ENCODE data around the gene ITGB3.

Gene ITGB3

GRCh38 chr17:47231866-47232265, 21.8 kb upstream of the ITGB3 start:
- TF ChIP-seq SUZ12 (IDR thresholded peaks at IDR 0.05; ENCODE audit: extremely low read depth, insufficient read depth, insufficient read length) (no peak), YY1 (IDR thresholded peaks at IDR 0.05; ENCODE audit: insufficient read depth, insufficient read length) (no peak), ZNF274 (IDR thresholded peaks at IDR 0.05; ENCODE audit: low read depth, low read length) (no peak)
- DNase-seq (ENCODE audit: low read depth, low spot score): no peak
- H3K4me3 ChIP-seq (ENCODE audit: insufficient read length, low read depth): no peak overlapping the region
- H3K9ac ChIP-seq (ENCODE audit: insufficient read length, low read depth): no peak overlapping the region
- H3K36me3 ChIP-seq (ENCODE audit: insufficient read depth, insufficient read length, low read length): no peaks in the 10 kb centered on the region
- H3K4me1 ChIP-seq (ENCODE audit: insufficient read depth, insufficient read length): no peaks in the 10 kb centered on the region
- peaks cover under 1% of the 10 kb centered on the region; the same call in 1 of the 2 replicates for H3K9me3 ChIP-seq (ENCODE audit: insufficient read depth, low read length)
- H3K27me3 ChIP-seq (ENCODE audit: insufficient read depth, insufficient read length): peaks cover 7% of the 10 kb centered on the region

- H3K27me3 ChIP-seq (ENCODE audit: insufficient read depth, insufficient read length): peaks cover 7% of the 10 kb centered on the region
- TF ChIP-seq ZNF274 (IDR thresholded peaks at IDR 0.05; ENCODE audit: low read depth, low read length) (no peak), SUZ12 (IDR thresholded peaks at IDR 0.05; ENCODE audit: extremely low read depth, insufficient read depth, insufficient read length) (no peak), YY1 (IDR thresholded peaks at IDR 0.05; ENCODE audit: insufficient read depth, insufficient read length) (no peak)
- H3K4me1 ChIP-seq (ENCODE audit: insufficient read depth, insufficient read length): no peaks in the 10 kb centered on the region
- no peak for DNase-seq (ENCODE audit: low read depth, low spot score)
- H3K9ac ChIP-seq (ENCODE audit: insufficient read length, low read depth): no peak overlapping the region
- no peaks in the 10 kb centered on the region for H3K36me3 ChIP-seq (ENCODE audit: insufficient read depth, insufficient read length, low read length)
- H3K4me3 ChIP-seq (ENCODE audit: insufficient read length, low read depth): no peak overlapping the region
- H3K9me3 ChIP-seq (ENCODE audit: insufficient read depth, low read length): peaks cover 7% of the 10 kb centered on the region; the same call in 1 of the 2 replicates
These were observed 21.2 kb upstream of the ITGB3 start for GRCh38 chr17:47232465-47232864.

DNA sequence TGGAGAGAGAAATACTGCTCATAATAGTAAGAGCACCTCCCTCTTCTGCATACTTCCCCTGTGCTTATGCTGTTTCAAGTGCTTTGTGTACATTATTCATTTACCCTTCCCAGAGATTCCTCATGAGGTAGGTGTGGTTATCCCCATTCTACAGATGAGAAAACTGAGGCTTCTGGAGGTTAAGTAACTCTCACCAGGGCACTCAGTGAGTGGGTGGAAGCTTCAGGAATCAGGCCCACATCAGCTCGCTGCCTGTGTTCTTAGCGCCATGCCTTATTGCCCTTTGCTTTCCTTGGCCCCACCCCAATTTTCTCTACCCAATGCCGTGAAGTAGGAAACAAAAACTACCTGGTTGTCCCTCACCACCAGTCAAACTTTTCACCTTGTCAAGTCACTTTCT, 18.1 kb upstream of the ITGB3 start:
- Histone ChIP-seq H3K9ac (ENCODE audit: insufficient read length, low read depth) (no peak overlapping the region), H3K27me3 (ENCODE audit: insufficient read depth, insufficient read length) (peaks cover 4% of the 10 kb centered on the region), H3K4me3 (ENCODE audit: insufficient read length, low read depth) (no peak overlapping the region), H3K4me1 (ENCODE audit: insufficient read depth, insufficient read length) (no peaks in the 10 kb centered on the region), H3K9me3 (ENCODE audit: insufficient read depth, low read length) (peaks cover 11% of the 10 kb centered on the region; the same call in 1 of the 2 replicates), H3K36me3 (ENCODE audit: insufficient read depth, insufficient read length, low read length) (no peaks in the 10 kb centered on the region)
- TF ChIP-seq YY1 (IDR thresholded peaks at IDR 0.05; ENCODE audit: insufficient read depth, insufficient read length): no peak
- no peak for TF ChIP-seq SUZ12 (IDR thresholded peaks at IDR 0.05; ENCODE audit: extremely low read depth, insufficient read depth, insufficient read length)
- TF ChIP-seq ZNF274 (IDR thresholded peaks at IDR 0.05; ENCODE audit: low read depth, low read length): no peak
- no peak for DNase-seq (ENCODE audit: low read depth, low spot score)

DNA sequence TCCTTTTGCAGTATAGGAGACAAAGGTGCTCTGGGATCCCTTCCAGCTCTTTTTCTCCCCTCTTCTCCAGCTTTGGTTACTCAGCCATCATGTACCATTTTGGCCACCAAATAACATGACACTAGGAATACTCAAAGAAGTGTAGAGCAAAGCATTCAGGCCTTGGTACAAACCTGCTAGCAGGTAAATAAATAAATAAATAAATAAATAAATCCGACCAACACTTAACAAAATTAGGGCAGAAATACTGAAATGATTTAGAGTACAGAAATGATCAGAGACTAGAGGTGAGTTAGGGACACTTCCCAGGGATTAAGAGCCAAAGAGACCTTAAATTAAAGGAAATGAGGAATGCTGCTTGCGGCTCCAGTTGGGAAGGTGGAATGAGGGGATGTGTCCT, 17.7 kb upstream of the ITGB3 start:
- Histone ChIP-seq H3K4me1 (ENCODE audit: insufficient read depth, insufficient read length) (no peaks in the 10 kb centered on the region), H3K9me3 (ENCODE audit: insufficient read depth, low read length) (peaks cover 11% of the 10 kb centered on the region; the same call in 1 of the 2 replicates), H3K36me3 (ENCODE audit: insufficient read depth, insufficient read length, low read length) (no peaks in the 10 kb centered on the region), H3K9ac (ENCODE audit: insufficient read length, low read depth) (no peak overlapping the region), H3K4me3 (ENCODE audit: insufficient read length, low read depth) (no peak overlapping the region), H3K27me3 (ENCODE audit: insufficient read depth, insufficient read length) (peaks cover under 1% of the 10 kb centered on the region)
- TF ChIP-seq SUZ12 (IDR thresholded peaks at IDR 0.05; ENCODE audit: extremely low read depth, insufficient read depth, insufficient read length) (no peak), YY1 (IDR thresholded peaks at IDR 0.05; ENCODE audit: insufficient read depth, insufficient read length) (no peak), ZNF274 (IDR thresholded peaks at IDR 0.05; ENCODE audit: low read depth, low read length) (no peak)
- no peak for DNase-seq (ENCODE audit: low read depth, low spot score)

- Histone ChIP-seq H3K27me3 (ENCODE audit: insufficient read depth, insufficient read length) (no peaks in the 10 kb centered on the region), H3K9ac (ENCODE audit: insufficient read length, low read depth) (no peak overlapping the region), H3K9me3 (ENCODE audit: insufficient read depth, low read length) (peaks cover 11% of the 10 kb centered on the region; the same call in 1 of the 2 replicates), H3K4me1 (ENCODE audit: insufficient read depth, insufficient read length) (no peaks in the 10 kb centered on the region), H3K4me3 (ENCODE audit: insufficient read length, low read depth) (no peak overlapping the region), H3K36me3 (ENCODE audit: insufficient read depth, insufficient read length, low read length) (no peaks in the 10 kb centered on the region)
- DNase-seq (ENCODE audit: low read depth, low spot score): no peak
- no peak for TF ChIP-seq YY1 (IDR thresholded peaks at IDR 0.05; ENCODE audit: insufficient read depth, insufficient read length)
- no peak for TF ChIP-seq SUZ12 (IDR thresholded peaks at IDR 0.05; ENCODE audit: extremely low read depth, insufficient read depth, insufficient read length)
- TF ChIP-seq ZNF274 (IDR thresholded peaks at IDR 0.05; ENCODE audit: low read depth, low read length): no peak
These were observed 15.8 kb upstream of the ITGB3 start for GRCh38 chr17:47237841-47238240.

- Histone ChIP-seq H3K27me3 (ENCODE audit: insufficient read depth, insufficient read length) (no peaks in the 10 kb centered on the region), H3K9me3 (ENCODE audit: insufficient read depth, low read length) (peaks cover 11% of the 10 kb centered on the region; the same call in 1 of the 2 replicates), H3K36me3 (ENCODE audit: insufficient read depth, insufficient read length, low read length) (no peaks in the 10 kb centered on the region), H3K4me1 (ENCODE audit: insufficient read depth, insufficient read length) (no peaks in the 10 kb centered on the region), H3K4me3 (ENCODE audit: insufficient read length, low read depth) (no peak overlapping the region), H3K9ac (ENCODE audit: insufficient read length, low read depth) (no peak overlapping the region)
- no peak for DNase-seq (ENCODE audit: low read depth, low spot score)
- TF ChIP-seq YY1 (IDR thresholded peaks at IDR 0.05; ENCODE audit: insufficient read depth, insufficient read length) (no peak), SUZ12 (IDR thresholded peaks at IDR 0.05; ENCODE audit: extremely low read depth, insufficient read depth, insufficient read length) (no peak)
These were observed 15.2 kb upstream of the ITGB3 start for GRCh38 chr17:47238321-47239010.

DNA sequence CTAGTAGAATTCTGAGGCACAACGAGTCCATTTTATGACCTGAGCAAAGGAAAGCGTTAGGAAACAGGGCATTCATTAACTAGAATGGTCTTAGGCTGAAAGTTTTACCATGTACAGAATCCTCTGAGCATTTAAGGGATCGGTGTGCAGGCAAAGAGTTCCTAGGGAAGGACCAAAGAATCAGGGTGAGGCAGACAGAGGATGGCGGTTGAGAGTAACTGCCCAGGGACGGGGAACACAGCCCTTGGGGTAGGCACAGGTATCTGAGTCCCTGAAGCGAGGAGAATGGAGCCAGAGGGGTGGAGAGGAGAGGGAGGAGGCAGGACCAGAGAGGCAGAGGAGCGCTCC, 14.0 kb upstream of the ITGB3 start:
- DNase-seq (ENCODE audit: low read depth, low spot score): no peak
- no peak overlapping the region for H3K4me3 ChIP-seq (ENCODE audit: insufficient read length, low read depth)
- H3K9me3 ChIP-seq (ENCODE audit: insufficient read depth, low read length): peaks cover 11% of the 10 kb centered on the region; the same call in 1 of the 2 replicates
- H3K27me3 ChIP-seq (ENCODE audit: insufficient read depth, insufficient read length): peaks cover 4% of the 10 kb centered on the region
- H3K9ac ChIP-seq (ENCODE audit: insufficient read length, low read depth): no peak overlapping the region
- TF ChIP-seq SUZ12 (IDR thresholded peaks at IDR 0.05; ENCODE audit: extremely low read depth, insufficient read depth, insufficient read length): no peak
- no peaks in the 10 kb centered on the region for H3K36me3 ChIP-seq (ENCODE audit: insufficient read depth, insufficient read length, low read length)
- H3K4me1 ChIP-seq (ENCODE audit: insufficient read depth, insufficient read length): no peaks in the 10 kb centered on the region

All from NT2/D1 (cell line).